HG03439 (cell line): Measurements from ENCODE around the gene ASPSCR1.
"Not testable (repeated sequence)": the region's sequence is repeated elsewhere in the genome, so short reads cannot be mapped to it uniquely, and the experiment has no call there.

Experiments
- ATAC-seq: cut with Tn5 transposase; IDR thresholded peaks from one replicate; pipeline ENCODE4 v1.9.1; 2021; ENCODE audit warnings: mild to moderate bottlenecking, moderate library complexity; ENCODE audit not compliant: unreplicated experiment

Gene ASPSCR1

GRCh38 chr17:81981511-81981910 is 4.1 kb downstream of the ASPSCR1 start:
- ATAC-seq = not testable (repeated sequence)

- no peak for ATAC-seq
Measured at GRCh38 chr17:81983011-81983638, 5.7 kb downstream of the ASPSCR1 start.

- ATAC-seq = no peak
Measured at GRCh38 chr17:81983639-81984373, 6.4 kb downstream of the ASPSCR1 start.

- no peak for ATAC-seq
Measured at GRCh38 chr17:81984773-81985410, 7.5 kb downstream of the ASPSCR1 start.

GRCh38 chr17:81986606-81987005 is 9.2 kb downstream of the ASPSCR1 start:
- no peak for ATAC-seq

- no peak for ATAC-seq
Measured at GRCh38 chr17:81987161-81987770, 9.8 kb downstream of the ASPSCR1 start.

- ATAC-seq = no peak
Measured at GRCh38 chr17:81990836-81991683, 13.6 kb downstream of the ASPSCR1 start.

- ATAC-seq = no peak
Measured at GRCh38 chr17:81991684-81992305, 14.4 kb downstream of the ASPSCR1 start.

- no peak for ATAC-seq
Measured at GRCh38 chr17:81992306-81993102, 15.1 kb downstream of the ASPSCR1 start.

- no peak for ATAC-seq
Measured at GRCh38 chr17:81993729-81994592, 16.5 kb downstream of the ASPSCR1 start.

GRCh38 chr17:81994593-81995462 is 17.4 kb downstream of the ASPSCR1 start:
- ATAC-seq = no peak

GRCh38 chr17:81995463-81996231 is 18.2 kb downstream of the ASPSCR1 start:
- ATAC-seq = no peak

- no peak for ATAC-seq
Measured at GRCh38 chr17:81996232-81996756, 18.9 kb downstream of the ASPSCR1 start.

GRCh38 chr17:81996757-81997441 is 19.5 kb downstream of the ASPSCR1 start:
- no peak for ATAC-seq

GRCh38 chr17:81998212-81998611 is 20.8 kb downstream of the ASPSCR1 start:
- no peak for ATAC-seq
